GM12873 (cell line): ENCODE measurements around the gene JAKMIP3.

Experiments used
- TF ChIP-seq, protein P1 (sequence below): IDR thresholded peaks from 2 replicates; pipeline ENCODE4 v1.5.1; 2012; ENCODE audit warnings: low read depth, mild to moderate bottlenecking, moderate library complexity, low read length, control low read depth; ENCODE audit not compliant: insufficient read depth; ENCODE audit errors: missing control alignments

JAKMIP3 gene

DNA sequence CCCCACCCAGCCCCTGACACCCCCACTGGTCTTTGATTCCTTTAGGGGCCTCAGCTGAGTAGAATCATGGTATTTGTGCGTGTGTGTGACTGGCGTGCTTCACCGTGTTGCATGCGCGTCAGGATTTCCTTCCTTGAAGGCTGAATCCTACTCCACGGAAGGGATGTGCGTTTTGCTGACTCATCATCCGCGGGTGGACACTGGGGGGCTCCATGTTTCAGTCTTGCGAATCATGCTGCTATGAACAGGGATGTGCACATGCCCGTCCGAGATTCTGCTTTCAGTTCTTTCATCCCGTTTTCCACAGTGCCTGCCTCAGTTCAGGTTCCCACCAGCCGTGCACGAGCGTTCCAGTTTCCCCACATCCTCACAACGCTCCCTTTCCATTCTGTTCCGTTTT lies 20.9 kb upstream of the JAKMIP3 start:
- TF ChIP-seq, protein P1, sequence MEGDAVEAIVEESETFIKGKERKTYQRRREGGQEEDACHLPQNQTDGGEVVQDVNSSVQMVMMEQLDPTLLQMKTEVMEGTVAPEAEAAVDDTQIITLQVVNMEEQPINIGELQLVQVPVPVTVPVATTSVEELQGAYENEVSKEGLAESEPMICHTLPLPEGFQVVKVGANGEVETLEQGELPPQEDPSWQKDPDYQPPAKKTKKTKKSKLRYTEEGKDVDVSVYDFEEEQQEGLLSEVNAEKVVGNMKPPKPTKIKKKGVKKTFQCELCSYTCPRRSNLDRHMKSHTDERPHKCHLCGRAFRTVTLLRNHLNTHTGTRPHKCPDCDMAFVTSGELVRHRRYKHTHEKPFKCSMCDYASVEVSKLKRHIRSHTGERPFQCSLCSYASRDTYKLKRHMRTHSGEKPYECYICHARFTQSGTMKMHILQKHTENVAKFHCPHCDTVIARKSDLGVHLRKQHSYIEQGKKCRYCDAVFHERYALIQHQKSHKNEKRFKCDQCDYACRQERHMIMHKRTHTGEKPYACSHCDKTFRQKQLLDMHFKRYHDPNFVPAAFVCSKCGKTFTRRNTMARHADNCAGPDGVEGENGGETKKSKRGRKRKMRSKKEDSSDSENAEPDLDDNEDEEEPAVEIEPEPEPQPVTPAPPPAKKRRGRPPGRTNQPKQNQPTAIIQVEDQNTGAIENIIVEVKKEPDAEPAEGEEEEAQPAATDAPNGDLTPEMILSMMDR: no peak

DNA sequence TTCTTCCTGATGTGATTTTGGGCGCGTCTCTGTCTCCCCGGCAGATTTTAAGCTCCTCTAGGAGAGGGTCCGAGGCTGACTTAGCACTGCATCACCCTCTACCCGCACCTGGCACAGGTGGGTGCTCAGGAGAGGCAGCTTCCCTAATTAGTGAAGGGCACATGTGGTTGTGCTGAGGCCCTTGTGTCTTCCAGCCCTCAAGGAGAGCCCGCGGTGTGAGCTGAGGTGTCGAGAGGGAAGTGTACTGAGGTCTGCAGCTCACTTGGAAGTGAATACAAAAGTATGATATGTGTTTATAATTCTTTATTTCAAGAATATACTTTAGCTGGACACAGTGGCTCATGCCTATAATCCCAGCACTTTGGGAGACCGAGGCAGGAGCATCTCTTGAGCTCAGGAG lies 20.4 kb upstream of the JAKMIP3 start:
- TF ChIP-seq, protein P1: no peak

DNA sequence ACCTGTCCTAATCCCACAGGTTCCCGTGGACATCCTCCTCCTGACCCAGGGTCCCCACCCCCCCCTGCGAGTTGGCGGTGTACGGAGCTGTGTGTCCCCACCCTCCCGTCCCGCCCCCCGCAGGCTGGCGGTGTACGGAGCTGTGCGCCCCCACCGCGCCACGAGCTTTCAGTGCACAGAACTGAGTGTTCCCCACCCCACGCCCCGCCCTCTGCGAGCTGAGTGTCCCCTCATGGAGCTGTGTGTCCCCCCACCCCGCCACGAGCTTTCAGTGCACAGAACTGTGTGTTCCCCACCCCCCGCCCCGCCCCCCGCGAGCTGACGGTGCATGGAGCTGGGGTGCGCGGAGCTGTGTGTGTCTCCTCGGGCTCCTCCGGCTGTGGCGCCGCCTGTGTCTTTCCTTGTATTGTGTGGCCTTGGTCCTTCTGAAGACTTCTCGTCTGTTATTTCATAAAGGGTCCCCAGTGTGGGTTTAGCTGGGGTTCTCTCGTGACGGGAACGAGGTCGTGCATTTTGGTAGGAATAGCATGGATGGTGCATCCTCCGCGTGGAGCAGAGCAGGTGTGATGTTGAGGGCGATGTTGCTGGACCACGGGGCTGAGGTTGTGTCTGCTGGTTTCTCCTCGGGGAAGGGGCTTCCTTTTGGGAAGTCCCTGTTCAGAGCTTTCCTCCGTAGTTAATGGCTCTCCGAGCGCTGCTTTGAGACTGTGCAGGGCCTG lies 18.0 kb upstream of the JAKMIP3 start:
- TF ChIP-seq, protein P1: no peak

DNA sequence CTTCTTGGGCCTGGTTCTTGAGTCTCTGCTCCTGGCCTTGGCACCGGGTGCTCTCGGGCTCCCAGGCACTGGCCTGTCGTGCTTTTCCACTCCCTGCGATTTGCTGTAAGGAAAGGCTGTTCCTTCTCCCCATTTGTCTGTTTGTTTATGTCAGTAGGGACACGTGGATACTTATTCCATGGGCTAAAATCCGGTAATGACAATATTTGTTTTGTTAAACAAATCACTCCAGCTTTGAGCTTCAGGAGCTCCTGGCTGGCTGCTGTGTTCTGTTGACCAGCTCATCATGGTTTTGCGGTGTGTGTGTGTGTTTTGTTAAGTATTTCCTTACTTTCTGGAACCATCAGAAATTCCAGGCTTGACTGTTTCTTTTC lies 17.5 kb upstream of the JAKMIP3 start:
- TF ChIP-seq, protein P1: no peak

GRCh38 chr10:132050191-132050590 lies 15.6 kb upstream of the JAKMIP3 start:
- TF ChIP-seq, protein P1: no peak

- TF ChIP-seq, protein P1: no peak
These were observed 13.6 kb upstream of the JAKMIP3 start for GRCh38 chr10:132052124-132052523.

- TF ChIP-seq, protein P1: no peak
These were observed 11.2 kb upstream of the JAKMIP3 start for GRCh38 chr10:132054564-132054963.

DNA sequence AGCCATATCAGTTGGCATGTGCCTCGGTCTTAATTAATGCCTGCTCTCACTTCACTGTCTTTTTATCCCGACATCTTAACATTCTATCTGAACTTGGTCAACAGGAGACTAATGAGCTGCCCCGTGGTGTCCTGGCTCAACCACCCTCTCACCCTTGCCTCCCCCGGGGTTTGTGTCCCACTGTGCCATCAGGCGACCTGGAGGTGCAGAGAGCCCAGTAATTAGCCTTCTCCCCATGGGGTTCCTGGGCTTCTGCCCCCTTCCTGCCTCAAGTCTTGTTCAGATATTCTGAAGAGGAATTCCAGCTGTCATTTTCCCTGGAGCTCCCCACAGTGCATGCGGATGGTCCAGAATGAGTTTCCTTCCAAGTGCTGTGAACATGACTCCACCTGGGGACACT lies 10.1 kb upstream of the JAKMIP3 start:
- TF ChIP-seq, protein P1: no peak
